ENCODE measurements around the gene CYP2S1. TPM values are rescaled to one million over a fixed set of nuclear protein-coding genes. Genes with fewer than 3 reads are reported as not detected.
"Not testable (repeated sequence)": the region's sequence is repeated elsewhere in the genome, so short reads cannot be mapped to it uniquely, and the experiment has no call there.

Gene CYP2S1, protein sequence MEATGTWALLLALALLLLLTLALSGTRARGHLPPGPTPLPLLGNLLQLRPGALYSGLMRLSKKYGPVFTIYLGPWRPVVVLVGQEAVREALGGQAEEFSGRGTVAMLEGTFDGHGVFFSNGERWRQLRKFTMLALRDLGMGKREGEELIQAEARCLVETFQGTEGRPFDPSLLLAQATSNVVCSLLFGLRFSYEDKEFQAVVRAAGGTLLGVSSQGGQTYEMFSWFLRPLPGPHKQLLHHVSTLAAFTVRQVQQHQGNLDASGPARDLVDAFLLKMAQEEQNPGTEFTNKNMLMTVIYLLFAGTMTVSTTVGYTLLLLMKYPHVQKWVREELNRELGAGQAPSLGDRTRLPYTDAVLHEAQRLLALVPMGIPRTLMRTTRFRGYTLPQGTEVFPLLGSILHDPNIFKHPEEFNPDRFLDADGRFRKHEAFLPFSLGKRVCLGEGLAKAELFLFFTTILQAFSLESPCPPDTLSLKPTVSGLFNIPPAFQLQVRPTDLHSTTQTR
- total RNA-seq (1 to 10 TPM in 1 of 5 donors, under 1 TPM in 3, not detected in 1; 0.20 to 1.2 (median 0.51) TPM), total RNA-seq (0 to 2.4 (median 0.17) reads per million in 29 experiments)
- total RNA-seq (2013): 0.04 TPM

DNA sequence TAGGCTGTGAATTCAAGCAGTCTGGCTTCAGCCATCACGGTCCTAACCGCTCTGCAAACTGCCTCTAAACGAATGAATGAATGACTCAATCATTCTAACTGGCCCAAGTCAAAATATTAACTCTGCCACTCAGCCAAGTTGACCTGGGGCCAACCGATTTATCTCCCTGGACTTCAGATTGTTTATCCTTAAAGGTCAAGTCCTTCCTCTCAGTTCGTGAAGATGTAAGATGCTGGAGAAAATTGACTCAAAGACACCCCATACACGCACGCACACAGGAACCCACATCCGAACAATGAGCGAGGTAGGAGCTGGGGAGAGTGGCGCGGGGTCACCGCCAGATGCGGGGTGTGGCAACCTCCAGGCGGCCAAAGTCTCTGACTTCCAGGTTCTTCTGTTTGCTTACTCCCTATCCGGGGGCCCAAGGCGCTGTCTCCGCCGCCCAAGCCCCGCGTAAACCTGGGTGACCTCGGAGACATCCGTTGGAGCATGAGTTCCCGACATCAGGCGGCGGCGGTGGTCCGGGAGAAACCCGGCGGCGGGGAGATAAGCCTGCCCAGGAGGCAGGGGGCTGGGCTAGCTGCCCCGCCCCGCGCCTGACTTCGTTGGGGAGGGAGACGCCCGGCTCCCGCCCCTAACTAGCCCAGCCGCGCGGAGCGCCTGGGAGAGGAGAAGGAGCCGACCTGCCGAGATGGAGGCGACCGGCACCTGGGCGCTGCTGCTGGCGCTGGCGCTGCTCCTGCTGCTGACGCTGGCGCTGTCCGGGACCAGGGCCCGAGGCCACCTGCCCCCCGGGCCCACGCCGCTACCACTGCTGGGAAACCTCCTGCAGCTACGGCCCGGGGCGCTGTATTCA lies at the start of gene CYP2S1:
TSS of gene CYP2S1 (plus strand) at position 646 of the 856 bp plus-strand sequence. CDS start at position 692, 46 bp downstream.
- Histone ChIP-seq H3K36me3 (ENCODE audit: control insufficient read depth in 2 of 2, extremely low read depth in 1 of 2, insufficient read depth in 1 of 2, low read length in 1 of 2) (no peaks in the 10 kb centered on the region), H3K27ac (ENCODE audit: low read length) (no peak within 1 kb of the TSS), H3K4me1 (ENCODE audit: control insufficient read depth in 1 of 2, extremely low read depth in 1 of 2, insufficient read depth in 2 of 2, low read length in 2 of 2) (peaks cover 0 to 22% of the 10 kb centered on the region in 2 experiments), H3K27me3 (replicated peaks in 1 of 2; ENCODE audit: control insufficient read depth in 2 of 2, extremely low read depth in 1 of 2, insufficient read depth in 2 of 2, low read length in 1 of 2) (peaks cover 0 to 62% of the 10 kb centered on the region in 2 experiments), H3K4me3 (ENCODE audit: control insufficient read depth in 1 of 2, extremely low read depth in 1 of 2, low read length in 1 of 2) (peak within 1 kb of the TSS in 1 of 2 donors; percentile 27), H3K9me3 (no peaks in the 10 kb centered on the region)
- DNase-seq (peak in 7 of 35 experiments; percentile 4 to 33 (median 12)), ATAC-seq (replicated peaks in 1 of 4) (peak; percentile 43 to 68 (median 62))
- Mint-ChIP-seq H3K36me3 (no peaks in the 10 kb centered on the region), H3K27ac (no peak within 1 kb of the TSS), H3K4me1 (peaks cover 12 to 16% (median 16%) of the 10 kb centered on the region in 3 donors), H3K4me3 (peak within 1 kb of the TSS in 2 of 3 donors; percentile 45 to 54), H3K9me3 (no peaks in the 10 kb centered on the region), H3K27me3 (peaks cover 46 to 54% of the 10 kb centered on the region in 2 donors)
- ChIA-PET POLR2A (no interaction called here), CTCF (no interaction called here)
- WGBS (ENCODE audit: insufficient coverage): 7% methylated on average over 50 of the region's 58 CpGs

GRCh38 chr19:41144403-41144802 lies 48.6 kb upstream of the CYP2S1 start:
- no peaks in the 10 kb centered on the region for H3K36me3 Mint-ChIP-seq
- CTCF ChIA-PET: interaction anchor here (0.6 to 1.9 kb wide), 10 partner anchors 11 to 481 kb away, joined by 3 to 11 read pairs (median 3); partner anchors contain the start of gene RAB4B (in 1 of the 2)
- peaks cover 0 to 2% (median 2%) of the 10 kb centered on the region in 3 donors for H3K4me1 Mint-ChIP-seq
- peaks cover 0 to 20% of the 10 kb centered on the region in 2 experiments for H3K27me3 ChIP-seq (replicated peaks in 1 of 2; ENCODE audit: control insufficient read depth in 2 of 2, extremely low read depth in 1 of 2, insufficient read depth in 2 of 2, low read length in 1 of 2)
- no peaks in the 10 kb centered on the region for H3K9me3 ChIP-seq
- no peak overlapping the region for H3K4me3 ChIP-seq (ENCODE audit: control insufficient read depth in 1 of 2, extremely low read depth in 1 of 2, low read length in 1 of 2)
- peak; percentile 80 to 99 (median 94) for ATAC-seq (replicated peaks in 1 of 4)
- no peak overlapping the region for H3K27ac ChIP-seq (ENCODE audit: low read length)
- H3K9me3 Mint-ChIP-seq: no peaks in the 10 kb centered on the region
- H3K4me3 Mint-ChIP-seq: no peak overlapping the region
- H3K27ac Mint-ChIP-seq: no peak overlapping the region
- WGBS (ENCODE audit: insufficient coverage): 58% methylated on average over 3 of the region's 7 CpGs
- peak; percentile 70 to 95 (median 84) for DNase-seq
- no peaks in the 10 kb centered on the region for H3K4me1 ChIP-seq (ENCODE audit: control insufficient read depth in 1 of 2, extremely low read depth in 1 of 2, insufficient read depth in 2 of 2, low read length in 2 of 2)
- H3K36me3 ChIP-seq (ENCODE audit: control insufficient read depth in 2 of 2, extremely low read depth in 1 of 2, insufficient read depth in 1 of 2, low read length in 1 of 2): no peaks in the 10 kb centered on the region
- POLR2A ChIA-PET: no interaction called here
- peaks cover 8 to 22% of the 10 kb centered on the region in 2 donors for H3K27me3 Mint-ChIP-seq

GRCh38 chr19:41149831-41150230 lies 43.2 kb upstream of the CYP2S1 start:
- H3K27ac Mint-ChIP-seq: no peak overlapping the region
- no peaks in the 10 kb centered on the region for H3K36me3 Mint-ChIP-seq
- Histone ChIP-seq H3K4me1 (ENCODE audit: control insufficient read depth in 1 of 2, extremely low read depth in 1 of 2, insufficient read depth in 2 of 2, low read length in 2 of 2) (no peaks in the 10 kb centered on the region), H3K36me3 (ENCODE audit: control insufficient read depth in 2 of 2, extremely low read depth in 1 of 2, insufficient read depth in 1 of 2, low read length in 1 of 2) (no peaks in the 10 kb centered on the region), H3K27me3 (replicated peaks in 1 of 2; ENCODE audit: control insufficient read depth in 2 of 2, extremely low read depth in 1 of 2, insufficient read depth in 2 of 2, low read length in 1 of 2) (peaks cover 0 to 27% of the 10 kb centered on the region in 2 experiments), H3K27ac (ENCODE audit: low read length) (no peak overlapping the region), H3K4me3 (ENCODE audit: control insufficient read depth in 1 of 2, extremely low read depth in 1 of 2, low read length in 1 of 2) (no peak overlapping the region), H3K9me3 (no peaks in the 10 kb centered on the region)
- ChIA-PET CTCF (no interaction called here), POLR2A (interaction anchor here in 1 of 2 donors (0.7 kb wide), 1 partner anchor 41 kb away, joined by 3 read pairs; no protein-coding TSS in a partner anchor)
- no peaks in the 10 kb centered on the region for H3K4me1 Mint-ChIP-seq
- no peak overlapping the region for H3K4me3 Mint-ChIP-seq
- no peak for ATAC-seq (replicated peaks in 1 of 4)
- H3K27me3 Mint-ChIP-seq: peaks cover 5 to 22% of the 10 kb centered on the region in 2 donors
- no CpG with 5 or more reads among the region's 2 CpGs for WGBS (ENCODE audit: insufficient coverage)
- no peaks in the 10 kb centered on the region for H3K9me3 Mint-ChIP-seq
- DNase-seq: no peak

GRCh38 chr19:41150986-41151385 lies 42.0 kb upstream of the CYP2S1 start:
- H3K36me3 Mint-ChIP-seq; CTCF ChIA-PET; POLR2A ChIA-PET; H3K9me3 Mint-ChIP-seq; H3K27ac Mint-ChIP-seq; H3K36me3 ChIP-seq (ENCODE audit: control insufficient read depth in 2 of 2, extremely low read depth in 1 of 2, insufficient read depth in 1 of 2, low read length in 1 of 2); H3K9me3 ChIP-seq; H3K4me3 ChIP-seq (ENCODE audit: control insufficient read depth in 1 of 2, extremely low read depth in 1 of 2, low read length in 1 of 2); H3K4me3 Mint-ChIP-seq; ATAC-seq (replicated peaks in 1 of 4); H3K4me1 Mint-ChIP-seq; H3K27ac ChIP-seq (ENCODE audit: low read length); DNase-seq; H3K4me1 ChIP-seq (ENCODE audit: control insufficient read depth in 1 of 2, extremely low read depth in 1 of 2, insufficient read depth in 2 of 2, low read length in 2 of 2): not testable (repeated sequence)
- peaks cover 5 to 16% of the 10 kb centered on the region in 2 donors for H3K27me3 Mint-ChIP-seq
- no CpG with 5 or more reads among the region's 7 CpGs for WGBS (ENCODE audit: insufficient coverage)
- peaks cover 0 to 23% of the 10 kb centered on the region in 2 experiments for H3K27me3 ChIP-seq (replicated peaks in 1 of 2; ENCODE audit: control insufficient read depth in 2 of 2, extremely low read depth in 1 of 2, insufficient read depth in 2 of 2, low read length in 1 of 2)

GRCh38 chr19:41154060-41154459 lies 39.0 kb upstream of the CYP2S1 start:
- Histone ChIP-seq H3K27me3 (replicated peaks in 1 of 2; ENCODE audit: control insufficient read depth in 2 of 2, extremely low read depth in 1 of 2, insufficient read depth in 2 of 2, low read length in 1 of 2) (peaks cover 0 to 10% of the 10 kb centered on the region in 2 experiments), H3K27ac (ENCODE audit: low read length) (no peak overlapping the region), H3K9me3 (no peaks in the 10 kb centered on the region), H3K4me3 (ENCODE audit: control insufficient read depth in 1 of 2, extremely low read depth in 1 of 2, low read length in 1 of 2) (no peak overlapping the region), H3K4me1 (ENCODE audit: control insufficient read depth in 1 of 2, extremely low read depth in 1 of 2, insufficient read depth in 2 of 2, low read length in 2 of 2) (no peaks in the 10 kb centered on the region), H3K36me3 (ENCODE audit: control insufficient read depth in 2 of 2, extremely low read depth in 1 of 2, insufficient read depth in 1 of 2, low read length in 1 of 2) (no peaks in the 10 kb centered on the region)
- ATAC-seq (replicated peaks in 1 of 4) (no peak), DNase-seq (no peak)
- no peaks in the 10 kb centered on the region for H3K9me3 Mint-ChIP-seq
- CTCF ChIA-PET: interaction anchor here in 1 of 2 donors (0.6 kb wide), 1 partner anchor 192 kb away, joined by 3 read pairs; no protein-coding TSS in a partner anchor
- WGBS (ENCODE audit: insufficient coverage): no CpG with 5 or more reads among the region's 7 CpGs
- no peak overlapping the region for H3K4me3 Mint-ChIP-seq
- no peaks in the 10 kb centered on the region for H3K36me3 Mint-ChIP-seq
- peaks cover 0 to 2% of the 10 kb centered on the region in 2 donors for H3K27me3 Mint-ChIP-seq
- POLR2A ChIA-PET: no interaction called here
- no peaks in the 10 kb centered on the region for H3K4me1 Mint-ChIP-seq
- no peak overlapping the region for H3K27ac Mint-ChIP-seq

GRCh38 chr19:41156207-41156606 lies 36.8 kb upstream of the CYP2S1 start:
- no peaks in the 10 kb centered on the region for H3K36me3 Mint-ChIP-seq
- ATAC-seq (replicated peaks in 1 of 4) (no peak), DNase-seq (no peak)
- Histone ChIP-seq H3K27ac (ENCODE audit: low read length) (no peak overlapping the region), H3K4me3 (ENCODE audit: control insufficient read depth in 1 of 2, extremely low read depth in 1 of 2, low read length in 1 of 2) (no peak overlapping the region), H3K9me3 (no peaks in the 10 kb centered on the region), H3K36me3 (ENCODE audit: control insufficient read depth in 2 of 2, extremely low read depth in 1 of 2, insufficient read depth in 1 of 2, low read length in 1 of 2) (no peaks in the 10 kb centered on the region), H3K4me1 (ENCODE audit: control insufficient read depth in 1 of 2, extremely low read depth in 1 of 2, insufficient read depth in 2 of 2, low read length in 2 of 2) (no peaks in the 10 kb centered on the region), H3K27me3 (replicated peaks in 1 of 2; ENCODE audit: control insufficient read depth in 2 of 2, extremely low read depth in 1 of 2, insufficient read depth in 2 of 2, low read length in 1 of 2) (no peaks in the 10 kb centered on the region)
- no peak overlapping the region for H3K4me3 Mint-ChIP-seq
- CTCF ChIA-PET: no interaction called here
- H3K4me1 Mint-ChIP-seq: no peaks in the 10 kb centered on the region
- H3K27me3 Mint-ChIP-seq: peaks cover 0 to under 1% of the 10 kb centered on the region in 2 donors
- no CpG with 5 or more reads among the region's 2 CpGs for WGBS (ENCODE audit: insufficient coverage)
- no peak overlapping the region for H3K27ac Mint-ChIP-seq
- H3K9me3 Mint-ChIP-seq: no peaks in the 10 kb centered on the region
- POLR2A ChIA-PET: no interaction called here

Data from T-cell (primary cell).